Spleen (tissue), 11 donors: ENCODE measurements around the gene CLCN7. TPM values are rescaled to one million over a fixed set of nuclear protein-coding genes. Genes with fewer than 3 reads are reported as not detected.
A peak's percentile ranks its signal among the peaks of the same experiment; 100 is the strongest.

Experiments used
- DNase-seq: peaks from one replicate; pipeline ENCODE4 v3.0.0-alpha.2; 2020
- H3K27ac ChIP-seq, 8 donors: fragments of 200-600 bp; sonication (generic) in 7 of 8; 1 replicate in 4 of 8; 2 replicates in 4 of 8; pipeline versions ENCODE4 v1.5.0 to v1.8.0; 2016 to 2021; ENCODE audit warnings: inconsistent platforms in 4 of 8, mild to moderate bottlenecking in 4 of 8, moderate library complexity in 1 of 8
- H3K27me3 ChIP-seq, 7 donors: fragments of 200-600 bp; sonication (generic) in 6 of 7; replicated peaks in 1 of 7; 1 replicate in 4 of 7; 2 replicates in 3 of 7; pipeline versions ENCODE4 v1.5.0 to v1.8.0; 2016 to 2021; ENCODE audit warnings: inconsistent platforms in 3 of 7, mild to moderate bottlenecking in 1 of 7
- H3K36me3 ChIP-seq, 6 donors: fragments of 200-600 bp; sonication (generic) in 5 of 6; 1 replicate in 4 of 6; 2 replicates in 2 of 6; pipeline versions ENCODE4 v1.5.0 to v1.8.0; 2016 to 2021; ENCODE audit warnings: inconsistent platforms in 2 of 6
- H3K4me1 ChIP-seq, 6 donors: fragments of 200-600 bp; sonication (generic) in 5 of 6; 1 replicate in 3 of 6; 2 replicates in 3 of 6; pipeline versions ENCODE4 v1.5.0 to v1.8.0; 2016 to 2021; ENCODE audit warnings: inconsistent platforms in 3 of 6
- H3K4me3 ChIP-seq, 8 donors: fragments of 200-600 bp; sonication (generic) in 7 of 8; 1 replicate in 4 of 8; 2 replicates in 4 of 8; pipeline versions ENCODE4 v1.5.0 to v1.8.0; 2016 to 2021; ENCODE audit warnings: inconsistent platforms in 4 of 8, mild to moderate bottlenecking in 4 of 8, moderate library complexity in 2 of 8
- H3K9me3 ChIP-seq, 8 donors: fragments of 200-600 bp; sonication (generic) in 7 of 8; 1 replicate in 4 of 8; 2 replicates in 4 of 8; pipeline versions ENCODE4 v1.5.0 to v1.8.0; 2016 to 2021; ENCODE audit warnings: inconsistent platforms in 4 of 8
- CTCF ChIP-seq, 11 experiments: fragments of 200-600 bp in 7 of 11; fragments of 450-650 bp in 4 of 11; sonication (generic) in 4 of 11; IDR thresholded peaks in 8 of 11; conservative IDR thresholded peaks in 3 of 11; 1 replicate in 7 of 11; 2 replicates in 4 of 11; pipeline versions ENCODE4 v1.4.0 to v1.8.0; 2016 to 2021; ENCODE audit warnings: antibody characterized with exemption in 11 of 11, inconsistent platforms in 4 of 11, mild to moderate bottlenecking in 1 of 11
- POLR2A ChIP-seq, 3 donors: fragments of 450-650 bp; IDR thresholded peaks; one replicate each; pipeline ENCODE4 v1.5.1; 2017; ENCODE audit warnings: antibody characterized with exemption in 3 of 3, mild to moderate bottlenecking in 1 of 3
- POLR2AphosphoS5 ChIP-seq, 3 donors: sonication (generic); formaldehyde crosslinking; IDR thresholded peaks; one replicate each; pipeline ENCODE4 v1.5.1; 2017; ENCODE audit warnings: antibody characterized with exemption in 3 of 3
- WGBS, 5 donors: extraction: QIAGEN DNeasy Blood & Tissue Kit in 3 of 5; methylation state at CpG; one replicate each; pipeline versions ENCODE4 v1.1.5 to v1.1.7; 2013 to 2018; 5-methylcytosine and 5-hydroxymethylcytosine counted together
- intact Hi-C: fragments of 100-400 bp; cut with DNase I; formaldehyde crosslinking; loops from one replicate; pipeline ENCODE4 v1.15.0; 2023; ENCODE audit warnings: low total_unique reads
- polyA plus RNA-seq, 3 donors: library from polyadenylated mRNA; stranded (reverse); fragments of 200-250 nt; gene quantifications; one replicate each; pipeline ENCODE4 v1.2.1, GENCODE V29; 2013
- total RNA-seq, 7 donors: library from RNA; depleted of rRNA in 3 of 7; stranded (reverse); fragments of >200 nt in 3 of 7; fragmentation: NEBNext Ultra II Directional in 4 of 7; extraction: Animal tissue kit (Norgen Biotek cat#: 25700) in 4 of 7; gene quantifications; one replicate each; pipeline versions ENCODE4 v1.1.0 to v1.2.1, GENCODE V29; 2016 to 2021
- donor health status: healthy with polysubstance abuse.
- donor health status: DM: no; HTN: no; CAD: no; lungs with moderate emphysema.
- donor health status: DM: no; HTN: no; CAD: no.
- donor health status: Bipolar disorder and iron deficiency.
- donor health status: healthy.
- donor health status: DM: no; HTN: no; CAD: no.
- donor health status: DM: yes; HTN: yes; CAD: no.

Gene CLCN7
- total and polyA plus RNA-seq, 10 donors, result 43.2 to 146 (median 115) TPM

DNA sequence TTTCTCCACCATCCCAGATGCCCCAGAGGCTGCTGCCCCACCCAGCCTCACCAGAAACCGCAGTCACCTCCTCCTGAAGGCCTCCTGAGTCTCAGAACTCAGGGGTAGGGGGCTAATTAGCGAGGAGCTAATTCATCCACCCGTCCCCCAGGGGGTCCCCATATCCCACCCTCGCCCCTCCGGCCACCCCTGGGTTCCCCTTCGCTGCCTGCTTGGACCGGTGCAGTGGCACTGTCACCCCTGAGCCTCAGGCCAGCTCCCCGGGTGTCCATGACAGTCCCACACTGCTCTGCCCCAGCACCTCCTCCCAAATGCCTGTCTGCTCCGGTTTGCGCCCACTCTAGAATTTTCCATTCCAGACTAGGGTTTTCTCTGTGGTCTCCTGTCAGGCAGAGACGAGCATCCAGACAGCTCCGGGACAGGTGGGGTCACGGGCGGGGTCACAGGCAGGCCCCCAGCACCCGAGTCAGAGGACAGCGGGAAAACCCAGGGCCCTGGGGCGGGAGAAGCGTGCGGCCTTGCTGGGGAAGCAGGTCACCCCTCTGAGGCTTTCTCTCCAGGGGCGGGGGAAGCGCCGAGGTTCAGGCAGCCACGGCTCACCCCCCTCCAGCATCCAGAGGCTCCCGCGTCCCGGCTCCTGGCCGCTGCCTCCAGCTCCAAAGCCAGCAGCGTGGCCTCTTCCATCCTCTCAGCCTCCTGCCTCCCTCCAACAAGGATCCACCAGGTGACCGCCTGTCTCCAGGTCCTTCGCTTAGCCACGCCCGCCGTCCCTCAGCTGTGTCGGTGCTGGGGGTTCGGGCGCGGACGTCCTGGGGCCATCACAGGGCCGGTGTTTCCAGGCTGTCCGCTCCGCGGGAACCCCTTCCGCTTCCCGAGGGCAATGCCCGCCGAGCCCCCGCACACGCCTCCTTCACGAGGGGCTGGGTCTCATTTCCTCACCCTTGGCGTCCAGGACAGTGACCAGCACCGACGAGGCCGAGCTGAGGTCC is 47.1 kb downstream of the CLCN7 start:
- Histone ChIP-seq H3K27ac (no peak overlapping the region), H3K4me3 (peak overlapping the region in 2 of 8 donors; percentile 3 to 29), H3K9me3 (no peaks in the 10 kb centered on the region), H3K27me3 (peaks cover 0 to 45% (median 0%) of the 10 kb centered on the region in 7 donors), H3K36me3 (no peaks in the 10 kb centered on the region), H3K4me1 (peaks cover 0 to 45% (median 10%) of the 10 kb centered on the region in 6 donors)
- no peak for DNase-seq
- intact Hi-C loops, result loop anchor here (10.0 kb wide), 1 partner anchor 187 kb away; the partner anchor contains the start of genes CRAMP1 and IFT140
- WGBS, 5 donors, result 64 to 86% (median 85%) methylated on average over 33 to 53 of the region's 53 CpGs
- TF ChIP-seq POLR2AphosphoS5 (IDR thresholded peaks at IDR 0.05) (no peak), CTCF (IDR thresholded peaks at IDR 0.05 in 8 of 11, conservative IDR thresholded peaks at IDR 0.05 in 3 of 11) (no peak), POLR2A (IDR thresholded peaks at IDR 0.05) (no peak)

- H3K36me3 ChIP-seq, result no peaks in the 10 kb centered on the region
- H3K27me3 ChIP-seq, result peaks cover 0 to 36% (median 0%) of the 10 kb centered on the region in 7 donors
- TF ChIP-seq POLR2AphosphoS5 (IDR thresholded peaks at IDR 0.05) (no peak), CTCF (IDR thresholded peaks at IDR 0.05 in 8 of 11, conservative IDR thresholded peaks at IDR 0.05 in 3 of 11) (no peak), POLR2A (IDR thresholded peaks at IDR 0.05) (no peak)
- peaks cover 0 to 38% (median 11%) of the 10 kb centered on the region in 6 donors for H3K4me1 ChIP-seq
- no peaks in the 10 kb centered on the region for H3K9me3 ChIP-seq
- peak; percentile 73 for DNase-seq
- intact Hi-C loops, result loop anchor here (10.0 kb wide), 1 partner anchor 188 kb away; the partner anchor contains the start of genes CRAMP1 and IFT140
- H3K27ac ChIP-seq, result no peak overlapping the region
- no peak overlapping the region for H3K4me3 ChIP-seq
- WGBS, 5 donors, result 83 to 90% (median 87%) methylated on average over 7 to 42 of the region's 42 CpGs
These were observed 47.9 kb downstream of the CLCN7 start for GRCh38 chr16:1426734-1427471.

DNA sequence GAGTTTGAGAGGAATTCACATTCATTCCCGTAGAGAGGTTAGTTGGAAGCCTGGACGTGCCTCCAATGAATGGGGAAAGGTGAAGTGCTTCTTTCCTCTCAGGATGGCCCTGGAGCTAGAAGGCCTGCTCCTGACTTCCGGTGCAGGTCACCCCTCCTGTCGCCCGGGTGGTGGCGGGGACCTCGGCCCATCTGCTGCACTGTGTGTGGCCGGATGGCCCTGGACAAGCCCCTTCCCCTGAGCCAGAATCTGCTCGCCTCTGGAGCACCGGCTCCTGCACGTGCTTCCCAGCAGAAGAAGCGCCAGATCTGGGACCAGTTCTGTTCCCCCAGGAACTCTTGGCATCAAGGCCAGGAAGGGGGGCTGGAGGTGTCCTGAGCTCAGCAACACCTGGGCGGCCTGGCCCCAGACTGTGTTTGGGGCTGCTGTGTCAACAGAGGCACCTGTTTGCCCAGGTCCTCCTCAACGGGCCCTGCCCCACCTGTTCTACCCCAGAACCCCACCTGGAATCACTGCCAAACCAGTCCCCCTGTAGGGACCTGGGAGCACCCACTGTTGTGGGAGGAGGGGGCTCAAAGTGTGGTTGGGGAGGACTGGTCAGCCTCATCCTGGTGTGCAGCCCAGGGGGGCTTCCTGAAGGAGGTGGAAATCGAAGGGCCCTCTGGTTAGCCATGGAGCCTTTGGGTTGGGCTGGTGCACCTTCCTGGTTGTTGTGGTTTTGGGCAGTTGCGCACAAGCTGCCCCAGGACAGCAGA is 49.0 kb downstream of the CLCN7 start:
- peaks cover 0 to 27% (median 0%) of the 10 kb centered on the region in 7 donors for H3K27me3 ChIP-seq
- H3K27ac ChIP-seq, result no peak overlapping the region
- H3K4me1 ChIP-seq, result peaks cover 0 to 36% (median 18%) of the 10 kb centered on the region in 6 donors
- TF ChIP-seq POLR2AphosphoS5 (IDR thresholded peaks at IDR 0.05) (peak in 2 of 3 donors; percentile 43 to 46), CTCF (IDR thresholded peaks at IDR 0.05 in 8 of 11, conservative IDR thresholded peaks at IDR 0.05 in 3 of 11) (no peak), POLR2A (IDR thresholded peaks at IDR 0.05) (no peak)
- WGBS, 5 donors, result 68 to 86% (median 72%) methylated on average over 14 to 16 of the region's 16 CpGs
- intact Hi-C loops, result loop anchor here (10.0 kb wide), 1 partner anchor 189 kb away; the partner anchor contains the start of genes CRAMP1 and IFT140
- no peaks in the 10 kb centered on the region for H3K36me3 ChIP-seq
- no peak for DNase-seq
- H3K9me3 ChIP-seq, result no peaks in the 10 kb centered on the region
- no peak overlapping the region for H3K4me3 ChIP-seq
